Mesendoderm (in vitro differentiated cells): ENCODE measurements around the gene RREB1.

ENCODE experiments used
- DNase-seq: peaks from one replicate; pipeline ENCODE4 v3.0.0; 2013
- H2AK5ac ChIP-seq: 2 replicates; pipeline ENCODE4 v1.6.1; 2013; ENCODE audit warnings: low read length, inconsistent platforms
- H2BK120ac ChIP-seq: 2 replicates; pipeline ENCODE4 v1.6.1; 2013; ENCODE audit warnings: low read depth, mild to moderate bottlenecking, low read length, moderate library complexity, mixed read lengths
- H2BK15ac ChIP-seq: replicated peaks from 2 replicates; pipeline ENCODE4 v1.6.1; 2013; ENCODE audit warnings: low read depth, mild to moderate bottlenecking, moderate library complexity
- H2BK5ac ChIP-seq: 2 replicates; pipeline ENCODE4 v1.6.1; 2013; ENCODE audit warnings: low read length, inconsistent platforms
- H3K18ac ChIP-seq: 2 replicates; pipeline ENCODE4 v1.6.1; 2013; ENCODE audit warnings: mild to moderate bottlenecking, low read length, mixed read lengths
- H3K23ac ChIP-seq: one replicate; pipeline ENCODE4 v1.6.1; 2013; ENCODE audit warnings: low read length
- H3K27ac ChIP-seq: 2 replicates; pipeline ENCODE4 v1.5.1; 2013; ENCODE audit warnings: low read depth, mild to moderate bottlenecking, inconsistent platforms, low read length, moderate library complexity
- H3K27me3 ChIP-seq: 2 replicates; pipeline ENCODE4 v1.6.1; 2013; ENCODE audit warnings: low read length, control low read depth, mild to moderate bottlenecking, inconsistent platforms; ENCODE audit not compliant: insufficient read depth, poor library complexity
- H3K36me3 ChIP-seq: 2 replicates; pipeline ENCODE4 v1.6.1; 2013; ENCODE audit warnings: low read length, inconsistent platforms; ENCODE audit not compliant: control insufficient read depth, insufficient read depth
- H3K4ac ChIP-seq: one replicate; pipeline ENCODE4 v1.6.1; 2013; ENCODE audit warnings: low read depth, mild to moderate bottlenecking, low read length, moderate library complexity
- H3K4me1 ChIP-seq: 2 replicates; pipeline ENCODE4 v1.6.1; 2013; ENCODE audit warnings: low read depth, low read length, inconsistent platforms; ENCODE audit not compliant: control insufficient read depth
- H3K4me2 ChIP-seq: 2 replicates; pipeline ENCODE4 v1.6.1; 2013; ENCODE audit warnings: low read length
- H3K4me3 ChIP-seq: 2 replicates; pipeline ENCODE4 v1.5.1; 2013; ENCODE audit warnings: mild to moderate bottlenecking, low read length
- H3K56ac ChIP-seq: one replicate; pipeline ENCODE4 v1.6.1; 2013; ENCODE audit warnings: low read length
- H3K79me1 ChIP-seq: 2 replicates; pipeline ENCODE4 v1.6.1; 2013; ENCODE audit warnings: low read length, inconsistent platforms
- H3K79me2 ChIP-seq: 2 replicates; pipeline ENCODE4 v1.6.1; 2013; ENCODE audit warnings: mild to moderate bottlenecking, low read length; ENCODE audit not compliant: control insufficient read depth, insufficient read depth
- H3K9ac ChIP-seq: 2 replicates; pipeline ENCODE4 v1.6.1; 2013; ENCODE audit warnings: low read length, inconsistent platforms
- H4K5ac ChIP-seq: one replicate; pipeline ENCODE4 v1.6.1; 2013; ENCODE audit warnings: low read length
- H4K8ac ChIP-seq: one replicate; pipeline ENCODE4 v1.6.1; 2013; ENCODE audit warnings: low read depth, mild to moderate bottlenecking, control low read depth, low read length, moderate library complexity
- WGBS: extraction: QIAGEN DNeasy Blood & Tissue Kit; methylation state at CpG from one replicate; pipeline ENCODE4 v1.1.7; 2013; ENCODE audit warnings: low lambda C conversion rate, missing lambda C conversion rate; ENCODE audit not compliant: insufficient coverage; ENCODE audit errors: extremely low coverage; 5-methylcytosine and 5-hydroxymethylcytosine counted together

RREB1 gene

GRCh38 chr6:7075341-7076000 lies 32.3 kb upstream of the RREB1 start:
- Histone ChIP-seq H3K4ac (no peak overlapping the region), H4K8ac (no peak overlapping the region), H2AK5ac (no peak overlapping the region), H2BK5ac (no peak overlapping the region), H3K9ac (no peak overlapping the region), H3K79me2 (no peaks in the 10 kb centered on the region), H3K27me3 (no peaks in the 10 kb centered on the region), H3K4me3 (no peak overlapping the region), H3K23ac (no peak overlapping the region), H3K4me1 (no peaks in the 10 kb centered on the region), H3K4me2 (no peak overlapping the region), H3K27ac (no peak overlapping the region), H3K18ac (peak overlapping the region; percentile 22), H2BK120ac (no peak overlapping the region), H3K79me1 (no peaks in the 10 kb centered on the region), H3K36me3 (no peaks in the 10 kb centered on the region), H3K56ac (no peak overlapping the region), H2BK15ac (no peak overlapping the region), H4K5ac (no peak overlapping the region)
- no peak for DNase-seq
- no CpG with 5 or more reads among the region's 7 CpGs for WGBS

GRCh38 chr6:7077856-7078255 lies 29.9 kb upstream of the RREB1 start:
- Histone ChIP-seq H3K56ac (no peak overlapping the region), H3K36me3 (no peaks in the 10 kb centered on the region), H2BK5ac (no peak overlapping the region), H4K5ac (no peak overlapping the region), H3K18ac (no peak overlapping the region), H2BK120ac (no peak overlapping the region), H3K4me3 (no peak overlapping the region), H4K8ac (no peak overlapping the region), H3K23ac (no peak overlapping the region), H3K27me3 (no peaks in the 10 kb centered on the region), H3K9ac (no peak overlapping the region), H3K4ac (no peak overlapping the region), H3K79me1 (no peaks in the 10 kb centered on the region), H2AK5ac (no peak overlapping the region), H3K27ac (no peak overlapping the region), H3K4me2 (no peak overlapping the region), H3K4me1 (no peaks in the 10 kb centered on the region), H2BK15ac (no peak overlapping the region), H3K79me2 (no peaks in the 10 kb centered on the region)
- no CpG with 5 or more reads among the region's 2 CpGs for WGBS
- DNase-seq: no peak

- Histone ChIP-seq H3K4me1 (no peaks in the 10 kb centered on the region), H3K23ac (no peak overlapping the region), H3K4ac (no peak overlapping the region), H3K4me2 (no peak overlapping the region), H2BK5ac (no peak overlapping the region), H3K27me3 (no peaks in the 10 kb centered on the region), H3K4me3 (no peak overlapping the region), H3K79me2 (no peaks in the 10 kb centered on the region), H2BK120ac (no peak overlapping the region), H3K79me1 (no peaks in the 10 kb centered on the region), H4K5ac (no peak overlapping the region), H2BK15ac (no peak overlapping the region), H3K36me3 (no peaks in the 10 kb centered on the region), H3K56ac (no peak overlapping the region), H3K27ac (no peak overlapping the region), H4K8ac (no peak overlapping the region), H3K9ac (no peak overlapping the region), H2AK5ac (no peak overlapping the region), H3K18ac (no peak overlapping the region)
- no peak for DNase-seq
- no CpG with 5 or more reads among the region's 6 CpGs for WGBS
Measured at GRCh38 chr6:7078856-7079255, 28.9 kb upstream of the RREB1 start.

- no peak for DNase-seq
Measured at GRCh38 chr6:7080311-7080710, 27.4 kb upstream of the RREB1 start.

GRCh38 chr6:7085911-7086310 lies 21.9 kb upstream of the RREB1 start:
- H2AK5ac ChIP-seq: no peak overlapping the region
- H2BK120ac ChIP-seq: no peak overlapping the region
- no peak overlapping the region for H3K4me3 ChIP-seq
- no peaks in the 10 kb centered on the region for H3K79me1 ChIP-seq
- H3K79me2 ChIP-seq: no peaks in the 10 kb centered on the region
- H3K9ac ChIP-seq: no peak overlapping the region
- H3K27ac ChIP-seq: no peak overlapping the region
- H3K4ac ChIP-seq: no peak overlapping the region
- H3K36me3 ChIP-seq: no peaks in the 10 kb centered on the region
- H3K56ac ChIP-seq: no peak overlapping the region
- no CpG with 5 or more reads among the region's 1 CpG for WGBS
- H3K4me1 ChIP-seq: peaks cover 9% of the 10 kb centered on the region
- no peak overlapping the region for H4K5ac ChIP-seq
- H3K4me2 ChIP-seq: no peak overlapping the region
- no peak for DNase-seq
- no peak overlapping the region for H2BK5ac ChIP-seq
- no peak overlapping the region for H2BK15ac ChIP-seq
- no peaks in the 10 kb centered on the region for H3K27me3 ChIP-seq
- H3K23ac ChIP-seq: no peak overlapping the region
- no peak overlapping the region for H4K8ac ChIP-seq
- H3K18ac ChIP-seq: no peak overlapping the region

More at GRCh38 chr6:7080311-7080710, 27.4 kb upstream of the RREB1 start:
- Histone ChIP-seq H3K27ac (no peak overlapping the region), H3K4ac (no peak overlapping the region), H3K36me3 (no peaks in the 10 kb centered on the region), H2BK15ac (no peak overlapping the region), H3K4me3 (no peak overlapping the region), H4K8ac (no peak overlapping the region), H3K56ac (no peak overlapping the region), H3K4me1 (no peaks in the 10 kb centered on the region), H3K23ac (no peak overlapping the region), H2BK5ac (no peak overlapping the region), H2BK120ac (no peak overlapping the region), H3K4me2 (no peak overlapping the region), H3K18ac (no peak overlapping the region), H2AK5ac (no peak overlapping the region), H3K79me1 (no peaks in the 10 kb centered on the region), H4K5ac (no peak overlapping the region), H3K79me2 (no peaks in the 10 kb centered on the region), H3K27me3 (no peaks in the 10 kb centered on the region), H3K9ac (no peak overlapping the region)
- no CpG with 5 or more reads among the region's 2 CpGs for WGBS

- Histone ChIP-seq H2AK5ac (no peak overlapping the region), H3K9ac (no peak overlapping the region), H3K79me2 (no peaks in the 10 kb centered on the region), H4K5ac (no peak overlapping the region), H3K56ac (peak overlapping the region; percentile 15), H3K4ac (no peak overlapping the region), H4K8ac (no peak overlapping the region), H3K27me3 (no peaks in the 10 kb centered on the region), H3K27ac (no peak overlapping the region), H3K36me3 (no peaks in the 10 kb centered on the region), H2BK5ac (no peak overlapping the region), H3K4me2 (no peak overlapping the region), H2BK15ac (no peak overlapping the region), H2BK120ac (peak overlapping the region; percentile 46), H3K18ac (no peak overlapping the region), H3K23ac (no peak overlapping the region), H3K4me1 (peaks cover 9% of the 10 kb centered on the region), H3K4me3 (no peak overlapping the region), H3K79me1 (no peaks in the 10 kb centered on the region)
- WGBS: no CpG with 5 or more reads among the region's 9 CpGs
- no peak for DNase-seq
Measured at GRCh38 chr6:7086488-7086887, 21.3 kb upstream of the RREB1 start.
